ENCODE measurements around the gene AANAT.
"Not testable (repeated sequence)": the region's sequence is repeated elsewhere in the genome, so short reads cannot be mapped to it uniquely, and the experiment has no call there.

AANAT gene

DNA sequence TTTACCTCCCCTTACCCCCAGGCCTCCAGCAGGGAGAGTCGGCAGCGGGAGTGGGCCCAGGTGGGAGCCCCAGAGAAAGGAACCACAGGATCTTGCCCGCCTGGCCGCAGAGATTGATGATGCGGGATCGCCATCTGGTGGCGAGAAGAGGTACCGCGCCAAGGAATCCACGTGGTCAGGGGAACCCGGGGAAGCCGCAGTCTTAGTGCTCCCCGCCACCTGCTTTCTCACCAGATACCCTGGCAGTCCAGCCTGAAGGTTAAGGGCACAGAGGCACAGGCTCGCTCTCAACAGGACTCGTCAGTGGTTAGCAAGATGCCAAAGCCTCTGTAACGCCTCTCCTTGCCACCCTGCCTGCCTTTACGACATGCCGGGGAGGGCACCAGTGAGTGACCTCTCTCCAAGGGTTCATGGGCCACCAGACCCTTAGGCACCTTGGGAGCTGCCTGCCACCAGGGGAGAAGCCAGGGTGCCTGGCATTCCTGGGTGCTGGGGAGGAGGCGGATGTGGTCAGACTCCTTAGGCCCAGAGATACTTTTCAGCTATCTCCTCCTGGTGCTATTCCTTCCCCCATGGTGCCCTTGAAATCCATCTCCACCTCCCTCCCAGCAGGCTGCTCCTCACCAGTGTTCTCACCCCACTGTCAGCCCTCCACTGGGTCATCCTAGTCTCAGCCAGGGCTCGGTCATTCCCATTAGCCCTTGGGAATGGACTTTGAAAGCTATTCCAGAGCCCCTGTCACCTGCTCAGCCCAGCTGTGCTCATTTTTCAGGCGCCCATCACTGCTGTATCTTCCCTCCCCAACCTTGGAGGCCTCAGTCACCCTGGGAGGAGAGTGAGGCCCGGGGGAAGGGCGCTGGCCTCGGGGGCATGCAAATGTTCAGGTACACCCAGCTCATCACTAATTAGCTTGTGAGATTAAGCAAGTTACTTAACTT, 39.3 kb downstream of the AANAT start:
- DNase-seq (ENCODE audit: low read depth), result no peak

DNA sequence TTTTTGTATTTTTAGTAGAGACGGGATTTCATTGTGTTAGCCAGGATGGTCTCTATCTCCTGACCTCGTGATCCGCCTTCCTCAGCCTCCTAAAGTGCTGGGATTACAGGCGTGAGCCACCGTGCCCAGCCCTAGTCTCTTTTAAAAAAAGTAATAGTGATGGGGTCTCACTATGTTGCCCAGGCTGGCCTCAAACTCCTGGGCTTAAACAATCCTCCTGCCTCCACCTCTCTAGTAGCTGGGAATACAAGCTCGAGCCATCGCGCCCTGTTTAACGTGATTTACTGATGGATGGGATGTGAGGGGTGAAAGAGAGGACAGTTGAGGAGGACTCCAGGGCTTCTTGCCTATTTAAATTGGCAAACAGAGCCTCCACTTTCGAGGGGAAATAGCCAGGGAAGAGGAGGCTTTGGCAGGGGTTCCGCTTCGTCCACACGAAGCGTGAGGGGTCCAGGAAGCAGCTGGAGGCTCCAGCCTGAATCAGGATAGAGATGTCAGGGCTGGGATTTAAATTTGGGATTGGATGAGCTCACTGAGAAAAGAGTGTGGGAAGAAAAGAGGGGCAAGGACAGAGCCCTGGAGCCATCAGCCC, 41.2 kb downstream of the AANAT start:
- DNase-seq (ENCODE audit: low read depth), result not testable (repeated sequence)

DNA sequence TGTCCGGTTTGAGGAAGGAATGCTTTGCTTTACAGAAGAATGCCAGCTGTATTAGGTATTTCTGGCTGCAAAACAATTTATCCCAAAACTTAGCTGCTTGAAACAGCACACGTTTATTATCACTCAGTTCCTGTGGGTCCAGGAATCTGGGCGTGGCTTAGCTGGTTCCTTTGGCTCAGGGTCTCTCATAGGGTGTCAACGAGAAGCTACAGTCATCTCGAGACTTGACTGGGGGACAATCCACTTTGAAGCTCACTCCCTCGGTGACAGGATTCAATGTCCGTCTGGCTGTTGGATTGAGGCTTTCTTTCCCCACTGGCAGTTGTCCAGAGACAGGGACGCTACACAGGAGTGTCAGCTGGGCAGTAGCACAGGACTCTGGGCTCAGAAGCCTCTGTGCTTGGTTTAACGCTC, 43.4 kb downstream of the AANAT start:
- no peak for DNase-seq (ENCODE audit: low read depth)

GRCh38 chr17:76511668-76512365, 44.4 kb downstream of the AANAT start:
- no peak for DNase-seq (ENCODE audit: low read depth)

GRCh38 chr17:76512366-76513305, 45.2 kb downstream of the AANAT start:
- DNase-seq (ENCODE audit: low read depth), result no peak

DNA sequence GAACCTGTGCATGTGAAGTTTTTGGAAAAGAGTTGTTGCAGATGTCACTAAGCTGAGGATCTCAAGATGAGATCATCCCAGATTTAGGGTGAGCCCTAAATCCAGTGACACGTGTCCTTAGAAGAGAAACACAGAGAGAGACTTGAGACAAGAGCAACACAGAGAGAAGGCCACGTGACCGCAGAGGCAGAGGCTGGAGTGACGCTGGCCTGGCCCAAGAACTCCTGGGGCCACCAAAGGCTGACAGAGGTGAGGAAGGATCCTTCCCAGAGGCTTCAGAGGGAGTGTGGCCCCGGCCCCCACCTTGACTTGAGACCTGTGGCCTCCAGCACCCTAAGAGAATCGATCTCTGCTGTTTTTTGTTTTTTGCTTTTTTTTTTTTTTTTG, 45.9 kb downstream of the AANAT start:
- DNase-seq (ENCODE audit: low read depth), result no peak

- DNase-seq (ENCODE audit: low read depth), result not testable (repeated sequence)
Observed at GRCh38 chr17:76514355-76514754, 47.0 kb downstream of the AANAT start.

- no peak for DNase-seq (ENCODE audit: low read depth)
Observed at GRCh38 chr17:76515274-76515949, 48.0 kb downstream of the AANAT start.

DNA sequence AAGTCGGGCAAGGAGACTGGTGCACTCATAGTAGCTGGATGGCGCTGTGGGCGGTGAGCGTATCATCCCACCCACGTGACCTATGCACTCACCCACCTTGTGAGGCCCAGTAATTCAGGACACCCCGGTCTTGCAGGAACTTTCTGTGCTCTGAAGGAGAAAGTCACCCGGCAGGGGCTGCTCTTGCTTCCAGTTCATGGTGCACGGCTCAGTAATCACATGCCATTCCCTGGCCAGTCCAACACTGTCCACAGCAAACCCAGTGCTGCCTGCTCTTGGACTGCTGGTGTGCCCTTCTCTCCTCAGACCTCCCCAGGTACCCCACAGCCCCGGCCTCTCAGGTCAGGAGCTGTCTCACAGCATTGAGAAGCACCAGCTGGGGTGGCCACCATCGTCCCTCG, 50.2 kb downstream of the AANAT start:
- DNase-seq (ENCODE audit: low read depth), result no peak

DNA sequence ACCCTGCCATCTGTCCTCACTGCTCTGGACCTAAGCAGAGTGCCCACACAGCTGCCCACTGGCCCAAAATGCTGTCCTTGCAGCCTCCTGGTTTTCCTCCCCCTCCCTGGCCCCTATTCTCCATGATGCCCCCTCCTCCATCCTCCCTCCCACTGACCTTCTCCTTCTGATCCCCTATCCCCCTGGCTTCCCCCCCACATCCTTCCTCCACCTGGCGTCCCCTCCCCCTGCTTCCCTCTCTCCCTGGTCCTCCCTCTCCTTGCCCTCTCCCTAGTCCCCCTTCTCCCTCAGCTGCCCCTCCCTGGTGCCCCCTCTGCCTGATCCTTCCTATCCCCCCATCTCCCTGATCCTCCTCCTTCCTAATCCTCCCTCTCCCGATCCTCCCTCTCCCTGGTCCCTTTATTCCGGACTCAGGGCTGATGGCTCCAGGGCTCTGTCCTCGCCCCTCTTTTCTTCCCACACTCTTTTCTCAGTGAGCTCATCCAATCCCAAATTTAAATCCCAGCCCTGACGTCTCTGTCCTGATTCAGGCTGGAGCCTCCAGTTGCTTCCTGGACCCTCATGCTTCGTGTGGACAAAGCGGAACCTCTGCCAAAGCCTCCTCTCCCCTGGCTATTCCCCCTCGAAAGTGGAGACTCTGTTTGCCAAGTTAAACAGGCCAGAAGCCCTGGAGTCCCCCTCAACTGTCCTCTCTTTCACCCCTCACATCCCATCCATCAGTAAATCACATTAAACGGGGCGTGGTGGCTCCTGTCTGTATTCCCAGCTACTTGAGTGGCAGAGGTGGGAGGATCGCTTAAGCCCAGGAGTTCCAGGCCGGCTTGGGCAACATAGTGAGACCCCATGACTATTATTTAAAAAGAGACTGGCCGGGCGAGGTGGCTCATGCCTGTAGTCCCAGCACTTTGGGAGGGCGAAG, 51.9 kb downstream of the AANAT start:
- no peak for DNase-seq (ENCODE audit: low read depth)
